GM19193 (cell line): ENCODE measurements around the gene IL1R2.

Experiments used
- POLR2A ChIP-seq: IDR thresholded peaks from 4 replicates; pipeline ENCODE4 v1.6.1; 2011; ENCODE audit not compliant: insufficient read depth, insufficient read length; ENCODE audit errors: extremely low read depth

IL1R2 gene

DNA sequence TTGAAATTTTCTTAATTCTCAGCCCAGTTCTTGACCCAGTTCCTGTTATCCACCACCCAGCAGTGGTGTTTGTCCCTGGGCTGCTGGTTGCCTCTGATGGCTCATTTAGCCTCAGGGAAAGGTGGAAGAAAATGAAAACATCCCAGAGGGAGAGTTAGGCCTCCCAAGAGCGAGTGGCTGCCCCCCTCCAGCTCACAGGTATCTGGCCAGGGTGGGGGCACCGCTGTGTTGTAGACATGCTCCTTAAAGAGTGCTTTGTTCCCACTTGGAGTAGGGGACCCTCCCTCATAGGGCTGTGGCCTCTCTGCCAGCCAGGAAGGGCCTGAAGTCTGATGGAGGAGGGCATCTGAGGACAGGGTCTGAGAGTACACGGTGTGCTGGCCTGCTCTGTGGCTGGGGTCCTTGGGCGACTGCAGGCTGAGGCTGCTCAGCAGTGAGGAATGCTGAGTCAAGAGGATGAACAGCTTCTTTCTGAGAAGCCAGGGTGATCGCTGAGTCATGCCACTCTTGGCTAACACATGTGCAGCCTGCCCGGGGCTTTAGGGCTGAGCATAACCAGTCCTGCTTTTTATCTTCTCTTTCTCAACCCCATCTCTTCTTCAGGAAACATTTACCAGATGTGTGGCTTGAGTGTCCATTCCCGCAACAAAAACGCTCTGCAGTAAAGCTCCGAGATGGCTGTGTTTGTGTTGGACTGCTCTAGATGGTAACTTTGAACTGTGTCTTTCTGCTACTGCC lies 72.3 kb downstream of the IL1R2 start:
- no peak for TF ChIP-seq POLR2A

DNA sequence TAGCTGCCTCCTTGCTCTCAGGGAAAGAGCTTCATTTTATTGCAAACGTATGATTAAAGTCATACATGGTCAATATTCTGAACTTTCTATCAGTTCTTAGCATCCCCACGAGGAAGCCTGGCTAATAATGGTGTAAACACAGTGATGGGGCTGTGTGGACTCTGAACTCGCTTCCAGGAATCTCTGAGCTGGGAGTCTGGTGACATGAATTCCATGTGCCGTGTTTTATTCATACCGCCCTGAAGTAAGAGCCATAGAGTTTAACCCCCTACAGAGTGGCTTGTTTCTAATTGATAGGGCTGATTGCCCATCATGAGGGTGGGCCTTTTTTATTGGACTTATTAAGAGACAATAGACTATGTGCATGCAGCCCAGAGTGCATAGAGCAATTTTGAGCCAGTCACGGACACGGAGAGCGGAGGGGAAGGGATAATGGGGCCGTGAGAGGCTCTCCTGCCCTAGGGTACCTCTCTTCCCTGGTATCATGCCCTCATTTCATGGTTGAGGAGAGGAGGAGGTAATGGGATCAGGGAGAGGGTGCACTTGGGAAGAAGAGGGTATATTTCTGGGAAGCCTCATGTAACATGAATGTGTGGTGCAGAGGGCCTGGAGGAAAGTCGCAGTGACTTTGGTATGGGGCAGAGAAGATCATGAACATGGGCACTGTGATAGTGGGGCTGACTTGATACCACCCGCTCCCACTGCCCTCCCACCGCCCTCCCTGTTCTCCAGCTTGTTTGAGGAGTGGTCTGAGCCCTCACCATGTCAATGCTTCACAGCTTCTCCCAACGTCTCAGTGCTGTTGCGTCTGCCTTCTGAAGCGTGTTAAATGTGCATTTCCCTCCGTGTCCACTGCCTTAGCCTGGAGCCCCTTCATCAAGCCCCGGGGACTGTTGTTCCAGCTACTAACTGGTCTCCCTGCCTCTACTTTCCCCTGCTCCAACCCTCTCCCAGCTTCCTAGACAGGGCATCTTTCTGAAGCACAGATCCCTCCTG lies 73.2 kb downstream of the IL1R2 start:
- TF ChIP-seq POLR2A: no peak

- TF ChIP-seq POLR2A: no peak
Measured at GRCh38 chr2:102065675-102066252, 74.0 kb downstream of the IL1R2 start.

DNA sequence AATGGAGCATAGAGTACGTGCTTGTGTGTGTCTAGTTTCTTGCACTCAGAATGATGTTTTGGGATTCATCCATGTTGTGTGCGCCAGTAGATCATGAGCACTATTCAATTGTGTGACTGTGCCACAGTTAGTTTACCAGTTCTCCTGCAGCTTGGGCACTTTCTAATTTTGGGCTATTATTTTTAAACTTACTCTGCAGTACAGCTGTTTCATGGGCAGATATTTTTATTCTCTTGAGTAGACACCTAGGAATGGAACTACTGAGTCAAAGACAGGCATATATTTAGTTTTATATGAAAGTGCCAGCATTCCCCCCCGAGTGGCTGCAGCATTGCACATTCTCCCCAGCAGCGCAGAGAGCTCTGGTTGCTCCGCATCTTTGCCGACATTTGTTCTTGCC lies 74.8 kb downstream of the IL1R2 start:
- no peak for TF ChIP-seq POLR2A

GRCh38 chr2:102069311-102069974 lies 77.7 kb downstream of the IL1R2 start:
- no peak for TF ChIP-seq POLR2A

DNA sequence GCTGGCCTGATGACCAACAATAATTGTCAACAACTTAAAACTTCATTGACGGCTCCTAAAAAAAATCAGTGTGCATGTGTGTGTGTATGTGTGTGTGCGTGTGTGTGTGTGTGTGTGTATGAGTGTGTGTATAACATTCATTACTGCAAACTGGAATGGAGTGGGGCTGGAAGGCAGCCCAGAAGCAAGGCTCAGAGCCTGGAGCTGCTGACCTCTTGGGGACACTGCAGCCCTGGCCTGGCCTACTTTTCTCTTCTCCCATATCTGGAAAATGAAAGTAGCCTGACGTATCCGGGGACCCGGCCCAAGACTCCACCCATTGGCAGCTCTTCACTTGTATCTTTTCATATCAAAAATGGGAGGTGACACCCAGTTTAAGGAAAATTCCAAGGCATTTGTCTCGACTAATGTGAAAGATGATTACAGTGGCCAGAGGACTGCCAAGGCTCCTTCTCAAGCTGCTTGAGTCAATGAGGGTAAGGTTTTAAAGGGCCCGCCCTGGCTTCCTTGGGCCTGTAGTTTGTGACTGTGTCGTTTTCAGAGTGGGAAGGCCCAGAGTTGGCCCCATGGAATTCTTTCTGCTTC lies 78.4 kb downstream of the IL1R2 start:
- TF ChIP-seq POLR2A: no peak

GRCh38 chr2:102072741-102073140 lies 81.0 kb downstream of the IL1R2 start:
- TF ChIP-seq POLR2A: no peak

GRCh38 chr2:102073168-102073724 lies 81.5 kb downstream of the IL1R2 start:
- TF ChIP-seq POLR2A: no peak

- no peak for TF ChIP-seq POLR2A
Measured at GRCh38 chr2:102074152-102074783, 82.5 kb downstream of the IL1R2 start.

DNA sequence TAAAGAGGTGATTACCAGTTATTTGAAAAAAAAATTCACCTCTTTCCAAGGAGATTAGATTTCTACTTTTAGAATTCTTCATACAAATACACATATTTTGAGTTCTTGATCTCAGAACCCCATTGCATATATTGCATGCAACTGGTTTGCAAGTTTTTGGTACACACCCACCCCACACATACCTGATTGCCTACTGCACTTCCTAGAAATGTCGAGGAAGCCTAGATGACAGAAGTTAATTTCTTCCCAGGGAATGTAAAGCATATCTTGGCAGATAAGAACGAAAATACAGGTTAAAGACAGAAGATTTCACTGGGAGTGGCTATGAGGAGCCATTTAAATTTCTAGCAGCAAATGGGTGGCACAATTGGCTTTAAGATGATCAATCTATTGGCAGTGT lies 83.7 kb downstream of the IL1R2 start:
- no peak for TF ChIP-seq POLR2A

DNA sequence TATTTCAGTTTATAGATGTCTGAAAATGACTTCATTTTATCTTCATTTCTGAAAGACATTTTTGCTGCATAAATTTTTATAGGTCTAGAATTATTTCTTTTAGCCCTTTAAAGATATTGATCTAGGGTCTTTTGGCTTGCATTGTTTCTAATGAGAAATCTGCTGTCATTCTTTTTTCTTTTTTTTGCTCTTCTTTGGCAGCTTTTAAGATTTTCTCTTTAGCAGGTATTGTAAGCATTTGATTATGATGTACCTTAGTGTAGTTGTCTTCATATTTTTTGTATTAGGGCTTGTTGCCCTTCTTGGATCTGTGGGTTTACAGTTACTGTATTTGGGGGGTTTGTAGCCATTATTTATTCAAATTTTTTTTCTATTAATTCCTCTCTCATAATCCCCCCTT lies 84.8 kb downstream of the IL1R2 start:
- TF ChIP-seq POLR2A: no peak
